ENCODE data around the gene AIP.
"Not testable (repeated sequence)": the region's sequence is repeated elsewhere in the genome, so short reads cannot be mapped to it uniquely, and the experiment has no call there.

AIP gene

GRCh38 chr11:67449116-67449844 lies 33.5 kb upstream of the AIP start:
- DNase-seq: no peak

DNA sequence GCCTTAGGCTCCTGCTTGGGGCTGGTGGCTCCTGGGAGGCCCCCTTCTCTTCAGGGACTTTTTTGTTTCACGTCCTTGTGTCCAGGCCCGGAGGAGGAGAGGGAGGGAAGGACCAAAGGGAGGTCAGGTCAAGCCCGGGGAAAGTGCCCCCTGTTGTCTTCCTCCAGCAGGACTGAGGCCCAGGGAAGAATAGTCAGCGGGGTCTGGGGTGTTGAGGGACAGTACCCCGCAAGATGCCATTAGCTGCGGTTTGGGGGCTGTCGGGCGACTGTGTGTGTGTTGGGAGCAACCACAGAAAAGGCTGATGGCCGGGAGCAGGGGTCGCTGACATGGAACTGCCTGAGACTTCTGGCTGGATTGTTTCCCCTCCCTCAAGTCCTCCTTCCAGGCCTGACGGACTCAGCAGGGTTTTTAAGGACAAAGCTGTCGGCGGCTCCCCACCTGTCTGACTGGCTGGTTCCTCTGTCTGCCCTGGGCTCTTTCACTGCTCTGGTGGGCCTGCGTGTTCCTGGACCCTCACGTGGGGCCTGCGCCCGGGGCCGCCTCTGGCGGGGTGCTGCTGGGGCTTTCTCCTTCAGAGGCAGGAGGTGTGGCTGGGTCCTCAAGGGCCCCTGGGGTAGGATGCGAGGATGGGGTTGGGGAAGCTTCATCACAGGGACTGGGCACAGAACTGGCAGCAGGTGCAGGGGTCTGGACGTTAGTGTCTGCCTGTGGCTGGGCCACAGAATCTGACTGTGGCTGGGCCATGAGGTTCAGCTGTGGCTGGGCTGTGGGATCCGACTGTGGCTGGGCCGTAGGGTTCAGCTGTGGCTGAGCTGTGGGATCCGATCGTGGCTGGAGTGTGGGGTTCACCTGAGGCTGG lies 31.8 kb upstream of the AIP start:
- DNase-seq: no peak

DNA sequence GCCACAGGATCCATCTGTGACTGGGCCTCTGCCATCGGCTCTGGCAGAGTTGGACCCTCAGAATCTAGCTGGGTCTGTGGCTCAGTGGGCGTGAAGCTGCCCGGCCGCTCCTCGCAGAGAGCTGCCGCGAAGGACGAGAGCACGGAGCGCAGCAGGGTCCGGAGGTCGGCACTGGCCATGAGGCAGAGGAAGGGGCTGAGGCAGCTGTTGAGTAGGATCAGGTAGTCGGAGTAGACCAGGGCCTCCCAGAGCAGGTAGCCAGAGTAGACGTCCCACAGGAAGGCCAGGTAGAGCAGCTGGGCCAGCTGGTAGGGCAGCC lies 31.2 kb upstream of the AIP start:
- no peak for DNase-seq

- no peak for DNase-seq
These were observed 30.5 kb upstream of the AIP start, which contains the start of gene GPR152 for GRCh38 chr11:67452141-67452952. Gene GPR152, minus strand, starts transcription at chr11:67452729. Its CDS starts 5 bp downstream, at chr11:67452724.

- no peak for DNase-seq
These were observed 28.8 kb upstream of the AIP start for GRCh38 chr11:67453816-67454732.

- DNase-seq: no peak
These were observed 27.8 kb upstream of the AIP start, which contains the start of gene CABP4 for GRCh38 chr11:67455054-67455453. Gene CABP4, plus strand, starts transcription at chr11:67455354. Its CDS starts 70 bp downstream, at chr11:67455424.

DNA sequence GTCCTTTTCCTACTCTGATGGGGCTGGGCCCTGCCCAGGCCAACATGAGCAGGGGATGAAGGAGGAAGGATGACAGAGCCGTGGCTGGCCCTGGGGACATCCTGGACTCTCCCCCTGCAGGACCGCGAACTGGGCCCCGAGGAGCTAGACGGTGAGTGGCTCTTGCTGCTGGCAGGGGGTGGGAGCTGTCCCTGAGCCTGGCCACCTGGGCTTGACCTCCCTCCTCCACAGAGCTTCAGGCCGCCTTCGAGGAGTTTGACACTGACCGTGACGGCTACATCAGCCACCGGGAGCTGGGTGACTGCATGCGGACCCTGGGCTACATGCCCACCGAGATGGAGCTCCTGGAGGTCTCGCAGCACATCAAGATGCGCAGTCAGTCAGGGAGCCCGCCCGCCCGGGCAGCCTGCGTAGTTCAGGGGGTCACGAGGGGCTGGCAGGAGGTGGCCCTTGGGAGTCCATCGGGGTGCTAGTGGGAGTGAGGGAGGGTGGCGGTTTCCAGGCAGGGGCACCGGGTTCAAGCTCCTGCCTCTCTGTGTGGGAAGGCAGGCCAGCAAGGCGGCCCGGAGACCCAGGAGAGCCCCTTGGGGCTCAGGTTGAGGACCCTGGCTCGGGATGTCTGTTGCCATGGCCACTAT lies 26.6 kb upstream of the AIP start:
- no peak for DNase-seq

GRCh38 chr11:67457453-67457852 lies 25.4 kb upstream of the AIP start:
- DNase-seq: no peak

DNA sequence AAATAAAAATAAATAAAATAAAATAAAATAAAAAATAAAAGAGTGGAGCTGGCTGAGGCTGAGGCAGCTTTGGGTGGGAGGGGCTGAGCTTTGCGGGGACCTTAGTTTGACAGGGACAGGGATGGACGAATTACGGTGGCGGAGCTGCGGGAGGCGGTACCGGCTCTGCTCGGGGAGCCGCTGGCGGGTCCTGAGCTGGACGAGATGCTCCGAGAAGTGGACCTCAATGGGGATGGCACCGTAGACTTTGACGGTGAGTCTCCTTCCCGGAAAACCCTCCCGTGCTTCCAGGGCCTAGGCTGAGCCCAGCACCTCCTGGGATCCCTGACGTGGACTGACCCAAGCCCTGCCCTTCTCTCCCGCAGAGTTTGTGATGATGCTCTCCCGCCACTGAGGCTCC lies 24.6 kb upstream of the AIP start:
- no peak for DNase-seq

- no peak for DNase-seq
These were observed 19.6 kb upstream of the AIP start for GRCh38 chr11:67463186-67463585.

DNA sequence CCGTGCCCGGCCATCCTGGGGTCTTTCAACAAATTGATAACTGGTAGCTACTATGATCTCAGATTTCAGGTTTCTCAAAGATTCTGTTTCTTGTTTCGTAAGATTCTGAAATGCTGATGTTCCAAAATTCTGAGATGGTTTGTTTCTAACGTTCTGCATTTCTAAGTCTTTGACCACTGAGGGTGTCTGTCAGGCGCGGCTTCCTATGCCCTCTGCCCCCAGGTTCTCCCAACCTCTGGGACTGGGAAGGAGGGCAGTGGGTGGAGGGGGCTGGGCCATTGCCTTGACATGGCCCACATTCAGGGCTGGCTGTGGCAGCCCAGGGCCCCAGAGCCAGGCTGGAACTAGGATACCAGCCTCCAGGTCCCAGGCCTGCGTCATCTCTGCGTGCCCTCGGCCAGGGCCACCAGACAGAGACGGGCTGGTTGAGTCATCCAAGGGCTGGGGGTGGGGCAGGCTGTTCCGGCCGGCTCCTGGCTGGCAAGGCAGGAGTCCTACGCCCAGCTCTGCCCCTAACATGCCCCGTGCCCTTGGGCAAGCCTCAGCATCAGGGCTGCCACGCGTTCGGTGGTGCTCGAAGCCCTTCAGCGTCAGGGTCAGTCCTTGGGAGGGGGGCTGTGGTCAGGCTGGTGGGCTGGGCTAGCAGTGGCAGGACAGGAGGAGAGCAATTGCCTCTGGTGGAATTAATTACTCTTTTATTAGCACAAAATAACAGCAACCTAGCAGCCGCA lies 19.0 kb upstream of the AIP start:
- no peak for DNase-seq

DNA sequence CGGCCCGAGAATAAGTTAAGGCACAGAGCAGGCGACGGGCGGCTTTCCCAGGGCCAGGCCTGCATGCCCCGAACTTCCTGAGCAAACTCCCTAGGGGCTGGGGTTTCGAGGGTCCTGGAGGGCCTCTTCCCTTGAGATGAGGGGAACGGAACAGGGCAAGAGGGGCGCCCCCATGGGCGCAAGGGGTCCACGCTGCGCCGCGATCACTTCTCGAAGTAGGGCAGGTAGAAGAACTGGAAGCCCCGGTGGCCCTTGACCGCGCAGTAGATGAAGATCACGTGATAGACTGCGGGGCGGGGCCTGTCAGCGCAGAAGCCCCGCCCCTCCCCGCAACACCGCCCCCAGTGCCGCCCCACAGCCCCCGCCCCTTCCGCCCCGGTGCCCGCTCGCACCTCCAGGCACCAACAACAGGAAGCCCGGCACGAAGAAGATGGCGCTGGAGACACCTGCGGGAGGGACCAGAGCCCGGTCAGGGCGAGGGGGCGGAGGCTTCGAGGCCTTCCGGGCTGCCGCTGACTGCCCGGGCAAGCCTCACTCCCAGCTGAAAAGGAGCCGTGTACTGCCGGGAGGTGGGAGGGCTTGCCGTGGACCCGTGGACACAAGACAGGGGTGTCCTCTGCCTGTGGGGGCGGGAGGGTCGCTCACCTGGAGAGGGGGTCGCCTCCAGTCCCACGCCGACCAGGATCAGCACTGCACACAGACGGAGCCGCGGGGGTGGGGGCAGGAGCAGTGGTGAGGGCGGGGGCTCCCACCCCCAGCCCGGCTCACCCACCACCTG lies 18.2 kb upstream of the AIP start:
- peak; percentile 94 for DNase-seq

DNA sequence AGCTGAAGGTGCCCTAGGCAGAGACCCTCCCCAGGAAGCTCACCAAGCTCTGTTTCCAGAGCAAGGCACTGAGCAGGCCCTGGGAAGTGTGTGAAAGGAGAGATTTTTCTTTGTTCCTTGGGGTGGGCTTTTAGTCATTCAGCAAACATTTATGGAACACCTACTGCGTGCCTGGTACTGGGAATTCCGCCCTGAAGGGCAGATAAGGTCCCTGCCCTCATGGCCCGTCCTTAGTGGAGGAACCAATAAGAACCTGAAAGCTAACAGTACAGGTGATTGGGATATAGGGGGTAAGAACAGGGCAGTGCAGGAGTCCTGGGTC lies 17.7 kb upstream of the AIP start:
- DNase-seq: no peak

- not testable (repeated sequence) for DNase-seq
These were observed 17.3 kb upstream of the AIP start for GRCh38 chr11:67465530-67465929.

GRCh38 chr11:67466367-67466766 lies 16.5 kb upstream of the AIP start:
- no peak for DNase-seq

GRCh38 chr11:67466962-67467771 lies 15.7 kb upstream of the AIP start:
- DNase-seq: no peak

DNA sequence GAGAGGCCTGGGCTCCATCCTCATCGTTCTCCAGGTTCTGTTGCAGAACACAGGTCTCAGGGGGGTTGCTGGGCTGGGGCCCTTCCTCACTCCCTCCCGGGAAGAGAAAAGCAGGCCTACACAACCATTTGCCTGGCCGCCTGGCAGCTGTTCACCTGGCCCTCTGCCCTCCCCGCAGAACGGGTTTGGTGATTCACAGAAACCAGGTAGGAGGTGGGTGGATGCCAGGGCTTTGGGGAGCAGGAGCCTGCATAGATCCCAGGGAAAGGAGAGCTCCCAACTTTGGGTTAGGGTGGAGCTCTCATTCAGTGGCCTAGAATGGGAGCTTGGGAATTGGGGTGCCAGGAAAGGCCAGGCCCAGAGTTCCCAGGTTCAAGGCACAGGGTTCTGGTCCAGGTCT lies 14.8 kb upstream of the AIP start:
- peak; percentile 37 for DNase-seq

- DNase-seq: peak; percentile 31
These were observed 14.4 kb upstream of the AIP start for GRCh38 chr11:67468456-67468758.

GRCh38 chr11:67468759-67469507 lies 13.9 kb upstream of the AIP start, which contains the start of gene TMEM134:
Gene TMEM134, minus strand, starts transcription at chr11:67469251. Its CDS starts 59 bp downstream, at chr11:67469192.
- DNase-seq: peak; percentile 93
